Uterus (tissue), 2 donors: Measurements from ENCODE around the gene PROC.

Experiments used
- POLR2A ChIP-seq, 2 donors: fragments of 450-650 bp; IDR thresholded peaks; one replicate each; pipeline ENCODE4 v1.6.1; 2016; ENCODE audit warnings: antibody characterized with exemption in 2 of 2, mild to moderate bottlenecking in 1 of 2, moderate library complexity in 1 of 2
- TF ChIP-seq, protein P1 (sequence below), 4 experiments: fragments of 200-600 bp in 2 of 4; fragments of 450-650 bp in 2 of 4; sonication (generic) in 2 of 4; IDR thresholded peaks; one replicate each; pipeline ENCODE4 v1.5.1; 2016 to 2019; ENCODE audit warnings: antibody characterized with exemption in 4 of 4, mild to moderate bottlenecking in 2 of 4, moderate library complexity in 1 of 4

GRCh38 chr2:127400897-127401756 lies 17.1 kb upstream of the PROC start:
- no peak for TF ChIP-seq POLR2A (IDR thresholded peaks at IDR 0.05)
- TF ChIP-seq, protein P1, sequence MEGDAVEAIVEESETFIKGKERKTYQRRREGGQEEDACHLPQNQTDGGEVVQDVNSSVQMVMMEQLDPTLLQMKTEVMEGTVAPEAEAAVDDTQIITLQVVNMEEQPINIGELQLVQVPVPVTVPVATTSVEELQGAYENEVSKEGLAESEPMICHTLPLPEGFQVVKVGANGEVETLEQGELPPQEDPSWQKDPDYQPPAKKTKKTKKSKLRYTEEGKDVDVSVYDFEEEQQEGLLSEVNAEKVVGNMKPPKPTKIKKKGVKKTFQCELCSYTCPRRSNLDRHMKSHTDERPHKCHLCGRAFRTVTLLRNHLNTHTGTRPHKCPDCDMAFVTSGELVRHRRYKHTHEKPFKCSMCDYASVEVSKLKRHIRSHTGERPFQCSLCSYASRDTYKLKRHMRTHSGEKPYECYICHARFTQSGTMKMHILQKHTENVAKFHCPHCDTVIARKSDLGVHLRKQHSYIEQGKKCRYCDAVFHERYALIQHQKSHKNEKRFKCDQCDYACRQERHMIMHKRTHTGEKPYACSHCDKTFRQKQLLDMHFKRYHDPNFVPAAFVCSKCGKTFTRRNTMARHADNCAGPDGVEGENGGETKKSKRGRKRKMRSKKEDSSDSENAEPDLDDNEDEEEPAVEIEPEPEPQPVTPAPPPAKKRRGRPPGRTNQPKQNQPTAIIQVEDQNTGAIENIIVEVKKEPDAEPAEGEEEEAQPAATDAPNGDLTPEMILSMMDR (IDR thresholded peaks at IDR 0.05), result no peak
